ENCODE measurements around the gene INPP4A. TPM values are rescaled to one million over a fixed set of nuclear protein-coding genes. Genes with fewer than 3 reads are reported as not detected.

INPP4A gene
- total RNA-seq, 4 donors from 2014 or later, result 7.4 to 17.9 (median 9.4) TPM

GRCh38 chr2:98484652-98485452 is 40.2 kb downstream of the INPP4A start:
- H3K27ac ChIP-seq, result no peak overlapping the region

GRCh38 chr2:98485453-98485755 is 40.7 kb downstream of the INPP4A start:
- Histone ChIP-seq H3K27ac (no peak overlapping the region), H3K9me3 (no peaks in the 10 kb centered on the region), H3K4me3 (no peak overlapping the region), H3K36me3 (no peaks in the 10 kb centered on the region), H3K27me3 (no peaks in the 10 kb centered on the region), H3K4me1 (peaks cover 3 to 55% (median 25%) of the 10 kb centered on the region in 3 donors)
- 82 to 95% methylated on average over 4 of the region's 4 CpGs for WGBS, 2 donors
- TF ChIP-seq POLR2A (IDR thresholded peaks at IDR 0.05) (no peak), CTCF (IDR thresholded peaks at IDR 0.05) (no peak)
- intact Hi-C loops (cut with DNase I), result no loop called here
- DNase-seq, result no peak

More at GRCh38 chr2:98484652-98485452, 40.2 kb downstream of the INPP4A start:
- H3K9me3 ChIP-seq, result no peaks in the 10 kb centered on the region
- TF ChIP-seq POLR2A (IDR thresholded peaks at IDR 0.05), result no peak
- TF ChIP-seq CTCF (IDR thresholded peaks at IDR 0.05), result no peak
- DNase-seq, result no peak
- no peak overlapping the region for H3K4me3 ChIP-seq
- H3K36me3 ChIP-seq, result no peaks in the 10 kb centered on the region
- H3K27me3 ChIP-seq, result no peaks in the 10 kb centered on the region
- intact Hi-C loops (cut with DNase I), result no loop called here
- 88 to 93% methylated on average over 9 to 13 of the region's 13 CpGs for WGBS, 2 donors
- peaks cover 9 to 55% (median 30%) of the 10 kb centered on the region in 3 donors for H3K4me1 ChIP-seq

GRCh38 chr2:98486374-98486981 is 41.8 kb downstream of the INPP4A start:
- no peak for TF ChIP-seq POLR2A (IDR thresholded peaks at IDR 0.05)
- TF ChIP-seq CTCF (IDR thresholded peaks at IDR 0.05), result no peak
- intact Hi-C loops (cut with DNase I), result no loop called here
- H3K4me1 ChIP-seq, result peaks cover 0 to 54% (median 22%) of the 10 kb centered on the region in 3 donors
- no peak for DNase-seq
- peak overlapping the region in 1 of 4 donors; percentile 55 for H3K27ac ChIP-seq
- no peaks in the 10 kb centered on the region for H3K27me3 ChIP-seq
- no peak overlapping the region for H3K4me3 ChIP-seq
- no peaks in the 10 kb centered on the region for H3K36me3 ChIP-seq
- no peaks in the 10 kb centered on the region for H3K9me3 ChIP-seq
- 75 to 94% methylated on average over 4 to 5 of the region's 5 CpGs for WGBS, 2 donors

- H3K27ac ChIP-seq, result no peak overlapping the region
- no peak overlapping the region for H3K4me3 ChIP-seq
- 79 to 93% methylated on average over 2 of the region's 2 CpGs for WGBS, 2 donors
- no peaks in the 10 kb centered on the region for H3K36me3 ChIP-seq
- no peaks in the 10 kb centered on the region for H3K9me3 ChIP-seq
- no peaks in the 10 kb centered on the region for H3K27me3 ChIP-seq
- H3K4me1 ChIP-seq, result peaks cover 0 to 58% (median 22%) of the 10 kb centered on the region in 3 donors
- intact Hi-C loops (cut with DNase I), result no loop called here
- no peak for DNase-seq
- TF ChIP-seq POLR2A (IDR thresholded peaks at IDR 0.05) (no peak), CTCF (IDR thresholded peaks at IDR 0.05) (no peak)
These were observed 42.6 kb downstream of the INPP4A start for GRCh38 chr2:98487101-98487805.

- intact Hi-C loops (cut with DNase I), result no loop called here
- Histone ChIP-seq H3K36me3 (no peaks in the 10 kb centered on the region), H3K4me1 (peaks cover 0 to 52% (median 22%) of the 10 kb centered on the region in 3 donors), H3K9me3 (no peaks in the 10 kb centered on the region), H3K27ac (peak overlapping the region in 1 of 4 donors; percentile 68), H3K27me3 (no peaks in the 10 kb centered on the region), H3K4me3 (no peak overlapping the region)
- DNase-seq, result no peak
- TF ChIP-seq POLR2A (IDR thresholded peaks at IDR 0.05), result no peak
- TF ChIP-seq CTCF (IDR thresholded peaks at IDR 0.05), result peak in 4 of 6 experiments; percentile 19 to 53 (median 42)
- 65 to 67% methylated on average over 3 of the region's 3 CpGs for WGBS, 2 donors
These were observed 43.1 kb downstream of the INPP4A start for GRCh38 chr2:98487806-98488189.

All from esophagus squamous epithelium (tissue), 5 donors.